Dendritic cell treated with granulocyte-macrophage colony-stimulating factor and Interleukin-4, amounts not matched to agents 40 ng/mL and 50 ng/mL, for 4 days (primary cell): Measurements from ENCODE around the gene ACSL3.

Source experiments
- H3K27ac Mint-ChIP-seq: one replicate; pipeline ENCODE4 v1.8.0; 2022; ENCODE audit warnings: mild to moderate bottlenecking, mixed read lengths
- H3K27me3 Mint-ChIP-seq: one replicate; pipeline ENCODE4 v1.8.0; 2022; ENCODE audit warnings: mild to moderate bottlenecking, mixed read lengths
- H3K36me3 Mint-ChIP-seq: one replicate; pipeline ENCODE4 v1.8.0; 2022; ENCODE audit warnings: low read depth, mixed read lengths
- H3K4me1 Mint-ChIP-seq: one replicate; pipeline ENCODE4 v1.8.0; 2022; ENCODE audit warnings: low read depth, mixed read lengths
- H3K4me3 Mint-ChIP-seq: one replicate; pipeline ENCODE4 v1.8.0; 2022; ENCODE audit warnings: mild to moderate bottlenecking, moderate library complexity, mixed read lengths
- H3K9me3 Mint-ChIP-seq: one replicate; pipeline ENCODE4 v1.8.0; 2022; ENCODE audit warnings: mixed read lengths
- intact Hi-C: fragments of 100-400 bp; cut with micrococcal nuclease; formaldehyde crosslinking; loops from one replicate; pipeline ENCODE4 v1.15.0; 2022

ACSL3 gene

DNA sequence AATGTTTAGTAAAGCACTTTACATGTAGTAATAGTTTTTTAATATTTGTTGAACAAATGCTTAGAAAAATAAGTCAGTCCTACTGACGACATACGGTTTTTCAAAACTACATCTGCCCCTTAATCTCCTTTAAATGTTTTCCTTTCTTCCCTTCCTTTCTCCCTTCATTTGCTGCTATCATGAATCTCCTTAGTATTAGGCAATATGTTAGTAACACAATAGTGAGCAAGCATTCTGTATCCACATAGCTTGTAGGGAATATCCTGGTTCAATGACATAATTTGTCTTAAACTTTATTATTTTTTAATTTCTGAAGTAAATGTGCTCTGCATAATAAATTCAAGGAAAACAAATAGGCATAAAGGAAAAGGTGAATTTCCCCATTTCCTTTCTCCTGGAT, 79.1 kb downstream of the ACSL3 start:
- Mint-ChIP-seq H3K27me3 (no peaks in the 10 kb centered on the region), H3K9me3 (peaks cover 19% of the 10 kb centered on the region), H3K36me3 (peaks cover 73% of the 10 kb centered on the region), H3K4me3 (no peak overlapping the region), H3K4me1 (no peaks in the 10 kb centered on the region), H3K27ac (no peak overlapping the region)
- intact Hi-C loops: no loop called here

DNA sequence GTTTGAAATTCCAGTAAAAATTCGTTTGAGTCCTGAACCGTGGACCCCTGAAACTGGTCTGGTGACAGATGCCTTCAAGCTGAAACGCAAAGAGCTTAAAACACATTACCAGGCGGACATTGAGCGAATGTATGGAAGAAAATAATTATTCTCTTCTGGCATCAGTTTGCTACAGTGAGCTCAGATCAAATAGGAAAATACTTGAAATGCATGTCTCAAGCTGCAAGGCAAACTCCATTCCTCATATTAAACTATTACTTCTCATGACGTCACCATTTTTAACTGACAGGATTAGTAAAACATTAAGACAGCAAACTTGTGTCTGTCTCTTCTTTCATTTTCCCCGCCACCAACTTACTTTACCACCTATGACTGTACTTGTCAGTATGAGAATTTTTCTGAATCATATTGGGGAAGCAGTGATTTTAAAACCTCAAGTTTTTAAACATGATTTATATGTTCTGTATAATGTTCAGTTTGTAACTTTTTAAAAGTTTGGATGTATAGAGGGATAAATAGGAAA, 80.7 kb downstream of the ACSL3 start:
- Mint-ChIP-seq H3K27ac (no peak overlapping the region), H3K4me3 (no peak overlapping the region), H3K27me3 (no peaks in the 10 kb centered on the region), H3K36me3 (peaks cover 57% of the 10 kb centered on the region), H3K9me3 (peaks cover 15% of the 10 kb centered on the region), H3K4me1 (no peaks in the 10 kb centered on the region)
- intact Hi-C loops: no loop called here

DNA sequence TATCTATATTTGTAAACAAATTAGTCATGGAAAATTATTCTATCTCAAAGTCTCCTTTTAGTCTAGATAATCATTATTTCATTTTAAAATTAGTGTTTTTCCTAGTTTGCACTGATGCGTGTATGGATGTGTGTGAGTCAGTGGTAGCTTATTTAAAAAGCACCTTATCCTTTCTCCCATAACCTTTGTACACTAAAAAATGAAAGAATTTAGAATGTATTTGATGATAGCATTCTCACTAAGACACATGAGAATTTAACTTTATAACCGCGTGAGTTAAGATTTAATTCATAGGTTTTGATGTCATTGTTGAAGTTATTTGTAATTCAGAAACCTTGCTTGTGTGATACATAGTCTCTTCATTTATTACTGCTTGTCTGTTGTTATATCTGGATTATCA, 81.7 kb downstream of the ACSL3 start:
- no peak overlapping the region for H3K4me3 Mint-ChIP-seq
- intact Hi-C loops: no loop called here
- no peaks in the 10 kb centered on the region for H3K27me3 Mint-ChIP-seq
- no peaks in the 10 kb centered on the region for H3K4me1 Mint-ChIP-seq
- peaks cover 47% of the 10 kb centered on the region for H3K36me3 Mint-ChIP-seq
- no peak overlapping the region for H3K27ac Mint-ChIP-seq
- H3K9me3 Mint-ChIP-seq: peaks cover 5% of the 10 kb centered on the region

DNA sequence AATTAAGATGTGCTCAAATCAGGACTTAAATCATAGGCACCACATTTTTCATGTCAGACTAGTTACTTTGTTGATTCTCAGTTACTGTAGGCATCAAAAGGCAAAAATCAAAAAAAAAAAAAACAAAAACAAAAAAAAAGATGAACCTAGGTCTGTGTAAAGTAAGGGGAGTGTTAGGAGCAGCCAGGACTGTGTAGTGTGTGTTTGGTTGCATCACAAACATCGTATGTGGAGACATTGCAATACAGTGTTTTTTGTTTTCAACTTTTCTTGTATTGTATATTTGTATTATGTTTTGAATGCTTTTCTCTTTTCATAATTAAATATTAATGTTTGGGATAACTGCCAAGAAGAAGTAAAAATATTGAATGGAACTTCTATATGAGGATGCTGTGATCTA, 82.1 kb downstream of the ACSL3 start:
- Mint-ChIP-seq H3K27ac (no peak overlapping the region), H3K4me1 (no peaks in the 10 kb centered on the region)
- intact Hi-C loops: no loop called here

DNA sequence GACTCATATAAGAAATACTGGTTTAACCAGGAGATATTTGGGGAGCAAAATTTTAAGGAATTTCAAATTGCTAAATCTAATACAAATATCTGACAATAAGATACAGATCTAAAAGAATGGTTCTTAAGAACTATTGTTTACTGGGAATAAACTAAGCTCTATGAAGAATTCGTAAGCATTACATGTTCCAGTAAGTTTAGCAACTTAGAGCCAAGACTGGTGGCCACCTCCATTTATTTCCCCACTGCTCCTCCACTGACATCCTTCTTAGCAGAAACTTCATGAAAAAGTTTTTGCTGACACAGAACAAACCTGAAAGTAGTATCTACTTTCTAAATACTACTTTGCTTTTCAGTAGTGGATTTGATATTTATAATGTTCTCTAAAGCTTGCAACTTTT, 83.0 kb downstream of the ACSL3 start:
- intact Hi-C loops: no loop called here
- Mint-ChIP-seq H3K36me3 (peaks cover 34% of the 10 kb centered on the region), H3K27me3 (no peaks in the 10 kb centered on the region), H3K9me3 (no peaks in the 10 kb centered on the region), H3K27ac (no peak overlapping the region), H3K4me1 (no peaks in the 10 kb centered on the region), H3K4me3 (no peak overlapping the region)

More for the DNA sequence above, 82.1 kb downstream of the ACSL3 start:
- Mint-ChIP-seq H3K4me3 (no peak overlapping the region), H3K9me3 (peaks cover under 1% of the 10 kb centered on the region), H3K27me3 (no peaks in the 10 kb centered on the region), H3K36me3 (peaks cover 43% of the 10 kb centered on the region)

DNA sequence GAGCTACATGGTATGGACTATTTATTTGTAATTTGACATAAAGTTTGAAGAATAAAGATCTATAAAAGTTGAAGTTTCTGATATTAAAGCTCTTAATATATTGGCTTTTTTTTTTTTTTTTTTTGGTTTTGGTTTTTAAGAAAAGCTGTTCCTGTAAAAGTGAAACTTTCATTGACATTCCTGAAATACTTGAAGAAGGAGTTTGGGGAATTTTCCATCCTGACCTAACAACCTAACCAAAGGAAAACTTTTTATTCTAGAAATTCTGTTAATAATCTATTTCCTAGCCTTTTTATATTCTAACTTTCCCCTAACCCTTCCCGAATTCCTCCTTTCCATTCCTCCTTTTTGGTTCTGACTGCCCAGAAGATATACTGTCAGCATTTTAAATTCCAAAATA, 83.7 kb downstream of the ACSL3 start:
- H3K27ac Mint-ChIP-seq: no peak overlapping the region
- H3K4me3 Mint-ChIP-seq: no peak overlapping the region
- H3K36me3 Mint-ChIP-seq: peaks cover 27% of the 10 kb centered on the region
- no peaks in the 10 kb centered on the region for H3K27me3 Mint-ChIP-seq
- no peaks in the 10 kb centered on the region for H3K4me1 Mint-ChIP-seq
- H3K9me3 Mint-ChIP-seq: no peaks in the 10 kb centered on the region
- intact Hi-C loops: no loop called here

DNA sequence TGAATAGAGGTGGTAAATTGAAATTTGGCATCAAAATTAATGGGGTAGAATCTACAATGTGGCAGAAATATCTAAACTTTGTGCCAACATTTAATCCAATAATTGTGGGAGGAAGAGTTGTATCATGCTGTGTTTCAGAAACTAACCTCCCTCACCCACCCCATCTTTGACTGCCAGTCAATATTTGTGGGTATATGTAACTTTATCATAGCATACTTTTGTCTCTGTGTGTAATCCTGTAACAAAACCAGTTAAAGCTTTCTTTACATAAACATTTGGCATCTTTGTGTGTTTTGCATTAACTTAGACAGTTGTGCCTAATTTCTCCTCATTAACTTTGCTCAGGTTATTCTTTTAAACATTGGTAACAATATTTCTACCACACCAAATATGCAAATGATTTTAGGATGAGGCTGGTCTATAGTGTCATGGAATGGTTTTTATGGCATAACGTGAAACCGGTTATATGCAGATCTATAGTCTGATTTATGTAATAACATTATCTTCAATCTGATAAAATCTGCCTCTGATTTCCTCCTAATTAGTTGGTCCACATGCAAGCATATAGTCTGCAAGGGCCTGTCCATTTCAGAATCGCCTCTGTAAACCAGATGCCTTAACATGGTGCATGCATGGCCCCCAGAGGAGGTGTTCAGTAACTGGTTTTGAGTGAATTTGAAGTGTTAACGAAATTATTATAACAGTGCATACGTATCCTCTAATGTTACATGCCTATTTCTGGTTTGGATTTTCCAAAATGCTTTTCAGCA, 84.3 kb downstream of the ACSL3 start:
- no peak overlapping the region for H3K27ac Mint-ChIP-seq
- no peaks in the 10 kb centered on the region for H3K9me3 Mint-ChIP-seq
- H3K27me3 Mint-ChIP-seq: no peaks in the 10 kb centered on the region
- H3K36me3 Mint-ChIP-seq: peaks cover 21% of the 10 kb centered on the region
- no peaks in the 10 kb centered on the region for H3K4me1 Mint-ChIP-seq
- no peak overlapping the region for H3K4me3 Mint-ChIP-seq
- intact Hi-C loops: no loop called here

DNA sequence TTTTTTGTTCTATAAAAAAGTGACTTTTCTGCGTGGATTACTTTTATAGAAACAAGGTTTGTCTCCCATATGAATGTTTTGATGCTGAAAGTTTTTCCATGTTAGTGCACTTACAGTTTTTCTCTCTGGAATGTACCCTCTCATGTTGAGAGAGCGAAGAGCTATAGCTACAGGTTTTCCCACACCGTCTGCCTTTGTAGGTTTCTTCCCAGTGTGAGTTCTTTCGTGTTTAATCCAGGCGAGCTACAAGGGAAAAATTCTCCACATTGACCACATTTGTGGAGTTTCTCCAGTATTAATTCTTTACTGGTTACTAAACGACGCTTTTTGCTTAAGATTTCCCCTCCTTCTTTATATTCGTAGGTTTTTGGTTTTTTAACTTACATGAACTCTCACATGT, 85.1 kb downstream of the ACSL3 start:
- Mint-ChIP-seq H3K27me3 (no peaks in the 10 kb centered on the region), H3K4me3 (no peak overlapping the region), H3K9me3 (no peaks in the 10 kb centered on the region), H3K27ac (no peak overlapping the region), H3K4me1 (peaks cover 5% of the 10 kb centered on the region), H3K36me3 (peaks cover 19% of the 10 kb centered on the region)
- intact Hi-C loops: no loop called here

DNA sequence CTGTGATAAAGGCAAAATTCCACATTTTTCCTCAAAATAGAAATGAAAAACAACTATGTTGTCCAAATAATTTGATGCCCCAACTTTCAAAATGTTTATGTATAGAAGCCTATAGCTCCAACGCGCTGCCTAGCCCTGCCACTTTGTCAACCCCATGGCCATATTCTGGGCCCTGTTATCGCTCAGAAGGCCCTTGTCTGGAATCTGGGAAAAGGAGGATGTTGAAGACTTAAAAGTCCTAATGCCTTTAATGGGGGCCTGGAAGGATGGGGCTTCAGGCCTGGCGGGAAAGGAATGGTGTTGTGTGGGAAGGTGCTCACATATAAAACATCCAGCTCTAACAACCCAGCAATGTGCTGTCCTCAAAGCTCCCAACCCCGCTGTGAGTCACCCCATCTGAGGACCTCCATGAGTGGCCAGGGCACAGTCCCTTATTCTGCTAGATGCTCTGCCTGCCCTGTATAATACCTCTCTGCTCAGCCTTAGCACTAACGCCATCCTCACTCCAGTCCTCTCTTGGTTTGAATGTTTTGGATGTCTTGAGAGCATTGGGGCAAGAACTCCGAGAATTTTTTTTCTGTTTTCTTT, 86.0 kb downstream of the ACSL3 start:
- intact Hi-C loops: no loop called here
- H3K27ac Mint-ChIP-seq: no peak overlapping the region
- H3K9me3 Mint-ChIP-seq: no peaks in the 10 kb centered on the region
- no peak overlapping the region for H3K4me3 Mint-ChIP-seq
- H3K4me1 Mint-ChIP-seq: peaks cover 9% of the 10 kb centered on the region
- H3K27me3 Mint-ChIP-seq: no peaks in the 10 kb centered on the region
- H3K36me3 Mint-ChIP-seq: peaks cover 12% of the 10 kb centered on the region

DNA sequence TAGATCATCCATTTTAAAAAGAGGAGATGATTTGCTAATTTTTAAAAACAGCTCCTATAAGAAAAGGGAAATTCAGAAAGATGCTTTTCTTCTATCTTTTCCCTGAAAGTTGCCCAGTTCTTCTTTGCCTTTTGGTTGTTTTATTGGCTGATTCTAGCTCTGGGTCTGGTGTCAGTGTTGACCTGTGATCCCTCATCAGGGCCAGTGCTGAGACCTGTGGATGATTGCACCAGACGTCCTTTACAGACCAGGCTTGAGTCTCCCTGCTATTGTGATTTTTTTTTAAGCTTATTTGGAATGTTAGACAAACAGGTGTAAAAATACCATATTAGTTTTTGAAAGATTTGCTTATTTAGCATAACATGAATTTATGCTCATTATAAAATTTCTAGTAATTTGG, 88.2 kb downstream of the ACSL3 start:
- H3K4me1 Mint-ChIP-seq: peaks cover 12% of the 10 kb centered on the region
- no peak overlapping the region for H3K4me3 Mint-ChIP-seq
- H3K27me3 Mint-ChIP-seq: no peaks in the 10 kb centered on the region
- no peaks in the 10 kb centered on the region for H3K9me3 Mint-ChIP-seq
- no peak overlapping the region for H3K27ac Mint-ChIP-seq
- H3K36me3 Mint-ChIP-seq: no peaks in the 10 kb centered on the region
- intact Hi-C loops: no loop called here

DNA sequence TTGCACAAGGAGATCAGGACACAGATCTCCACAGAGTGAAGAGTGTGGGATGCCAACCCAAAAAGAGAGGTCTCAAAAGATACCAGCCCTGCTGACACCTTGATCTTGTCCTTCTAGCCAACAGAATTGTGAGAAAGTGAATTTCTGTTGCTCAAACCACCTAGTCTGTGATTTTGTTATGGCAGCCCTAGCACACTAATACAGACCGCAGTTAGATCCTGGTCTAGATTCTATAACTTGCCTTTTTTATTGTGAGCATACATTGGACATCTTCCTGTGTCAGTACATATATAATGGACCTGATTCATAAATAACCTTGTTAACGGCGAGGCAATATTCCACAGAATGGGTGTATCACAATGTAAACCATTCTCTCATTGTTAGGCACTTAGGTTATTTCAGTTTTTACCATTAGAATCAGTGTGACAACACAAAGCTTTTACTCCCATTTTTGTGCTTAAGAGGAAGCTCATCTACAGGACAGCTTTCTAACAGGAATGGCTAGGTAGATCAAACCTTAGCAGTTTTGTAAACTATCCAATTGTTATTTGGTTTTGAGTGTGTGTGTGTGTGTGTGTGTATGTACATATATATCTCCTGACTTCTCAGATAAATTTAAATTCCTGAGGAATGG, 89.0 kb downstream of the ACSL3 start:
- peaks cover 19% of the 10 kb centered on the region for H3K4me1 Mint-ChIP-seq
- H3K4me3 Mint-ChIP-seq: no peak overlapping the region
- H3K27me3 Mint-ChIP-seq: no peaks in the 10 kb centered on the region
- no peaks in the 10 kb centered on the region for H3K36me3 Mint-ChIP-seq
- intact Hi-C loops: no loop called here
- H3K9me3 Mint-ChIP-seq: no peaks in the 10 kb centered on the region
- no peak overlapping the region for H3K27ac Mint-ChIP-seq

DNA sequence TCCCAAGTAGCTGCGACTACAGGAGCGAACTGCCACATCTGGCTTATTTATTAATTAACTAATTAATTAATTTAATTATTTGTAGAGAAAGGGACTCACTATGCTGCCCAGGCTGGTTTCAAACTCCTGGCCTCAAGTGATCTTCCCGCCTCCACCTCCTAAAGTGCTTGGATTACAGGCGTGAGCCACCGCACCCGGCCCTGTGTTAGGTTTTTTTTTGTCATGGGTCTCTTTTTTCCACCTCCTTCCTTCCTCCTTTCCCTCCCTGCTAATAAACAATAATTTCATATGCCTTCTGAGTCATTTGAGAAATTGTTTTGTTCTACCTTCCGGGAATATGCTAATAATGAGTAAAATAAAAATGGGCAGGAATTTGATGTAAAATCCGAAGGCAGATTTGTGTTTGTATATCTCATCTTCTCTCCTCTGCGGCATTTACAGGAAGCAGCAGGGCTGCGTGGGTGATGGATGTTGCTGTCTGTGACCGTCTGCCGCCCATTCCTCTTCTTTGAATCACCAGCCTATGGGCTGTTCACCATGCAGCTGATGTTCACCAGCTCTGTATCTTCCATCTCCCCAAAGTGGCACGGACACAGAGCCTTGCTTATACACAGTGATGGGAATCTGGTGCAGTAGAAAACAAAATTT, 89.9 kb downstream of the ACSL3 start:
- no peaks in the 10 kb centered on the region for H3K27me3 Mint-ChIP-seq
- no peaks in the 10 kb centered on the region for H3K9me3 Mint-ChIP-seq
- no peaks in the 10 kb centered on the region for H3K36me3 Mint-ChIP-seq
- H3K4me3 Mint-ChIP-seq: peak overlapping the region; percentile 9
- H3K27ac Mint-ChIP-seq: no peak overlapping the region
- peaks cover 24% of the 10 kb centered on the region for H3K4me1 Mint-ChIP-seq
- intact Hi-C loops: no loop called here

DNA sequence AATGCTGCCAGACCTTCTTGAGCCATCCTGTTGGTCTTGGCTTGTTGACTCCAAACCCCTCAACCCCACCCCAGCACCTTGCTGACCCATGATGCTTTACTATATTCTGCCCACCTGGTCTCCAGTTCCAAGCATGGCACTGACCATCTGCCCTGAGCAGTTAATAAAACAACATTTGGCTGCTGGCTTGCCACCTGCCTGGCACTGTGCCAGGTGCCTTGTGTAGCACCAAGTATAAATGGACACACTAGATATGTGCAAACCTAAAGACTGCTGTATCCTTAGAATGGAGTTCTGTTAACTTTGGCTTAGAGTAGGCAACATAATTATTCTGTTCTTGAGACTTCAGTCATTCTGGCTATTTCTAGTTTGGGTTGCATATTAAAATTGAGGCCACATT, 91.4 kb downstream of the ACSL3 start:
- Mint-ChIP-seq H3K4me3 (no peak overlapping the region), H3K4me1 (peaks cover 26% of the 10 kb centered on the region), H3K27ac (no peak overlapping the region), H3K36me3 (no peaks in the 10 kb centered on the region), H3K9me3 (no peaks in the 10 kb centered on the region), H3K27me3 (no peaks in the 10 kb centered on the region)
- intact Hi-C loops: no loop called here

DNA sequence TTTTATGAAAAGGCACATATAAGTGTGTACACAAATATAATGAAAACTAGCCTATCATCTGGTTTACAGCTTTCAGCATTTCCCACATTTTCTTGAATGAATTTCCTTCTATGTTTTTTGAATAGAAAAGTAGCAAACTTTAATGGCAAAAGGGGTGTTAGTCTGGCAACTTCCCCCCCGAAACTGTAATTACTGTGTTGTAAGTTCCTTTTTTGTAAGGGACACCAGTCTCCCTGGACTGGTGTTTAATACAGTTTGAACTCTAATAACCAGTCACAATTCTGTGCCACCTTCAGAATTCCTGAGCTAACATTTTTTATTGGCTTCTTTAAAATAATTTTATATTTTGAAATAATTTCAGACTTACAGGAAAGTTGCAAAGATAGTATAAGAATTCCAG, 94.2 kb downstream of the ACSL3 start:
- Mint-ChIP-seq H3K27me3 (no peaks in the 10 kb centered on the region), H3K4me1 (peaks cover 33% of the 10 kb centered on the region), H3K4me3 (no peak overlapping the region), H3K9me3 (no peaks in the 10 kb centered on the region), H3K36me3 (no peaks in the 10 kb centered on the region), H3K27ac (no peak overlapping the region)
- intact Hi-C loops: no loop called here
